ENCODE data around the gene DMAC2. TPM values are rescaled to one million over a fixed set of nuclear protein-coding genes. Genes with fewer than 3 reads are reported as not detected.
A peak's percentile ranks its signal among the peaks of the same experiment; 100 is the strongest.

The DMAC2 gene
- total and polyA plus RNA-seq, 2 experiments from 2014 or later: 77.2 to 86.5 TPM

- Histone ChIP-seq H3K36me3 (ENCODE audit: insufficient read depth) (no peaks in the 10 kb centered on the region), H3K27ac (ENCODE audit: low read depth) (no peak overlapping the region), H3K9me2 (ENCODE audit: insufficient read depth) (no peaks in the 10 kb centered on the region), H4K20me1 (replicated peaks; ENCODE audit: insufficient read depth) (no peaks in the 10 kb centered on the region), H3K79me2 (replicated peaks; ENCODE audit: insufficient read depth) (peaks cover under 1% of the 10 kb centered on the region), H3K4me2 (no peak overlapping the region; the same call in 1 of the 2 replicates), H3K4me3 (no peak overlapping the region), H3F3A (replicated peaks; ENCODE audit: low read depth) (no peaks in the 10 kb centered on the region), H2AFZ (peak overlapping the region; percentile 47), H3K27me3 (ENCODE audit: insufficient read depth) (peaks cover 13% of the 10 kb centered on the region; the same call in 1 of the 2 replicates), H3K4me1 (ENCODE audit: insufficient read depth) (peaks cover 2% of the 10 kb centered on the region)
- ATAC-seq (no peak), DNase-seq (ENCODE audit: low spot score) (no peak)
- no peak overlapping the region for H3K27ac Mint-ChIP-seq
- TF ChIP-seq CREB1 (CRISPR knock-in tag; IDR thresholded peaks at IDR 0.05; ENCODE audit: low read depth) (no peak), NANOG (IDR thresholded peaks at IDR 0.05; ENCODE audit: borderline replicate concordance) (no peak), ZNF462 (CRISPR knock-in tag; IDR thresholded peaks at IDR 0.05) (no peak), ZNF114 (CRISPR knock-in tag; IDR thresholded peaks at IDR 0.05) (no peak), STAT1 (IDR thresholded peaks at IDR 0.05; ENCODE audit: unreplicated experiment) (no peak), EZH2 (IDR thresholded peaks at IDR 0.05; ENCODE audit: low read depth, unreplicated experiment) (no peak), CTCF (conservative IDR thresholded peaks at IDR 0.05; ENCODE audit: low read depth in 2 of 2) (0 out of 4 replicates have a peak, but pooled peaks of 1 of the 2 experiments have one; percentile 1), REST (IDR thresholded peaks at IDR 0.05; ENCODE audit: unreplicated experiment) (no peak)
- no peaks in the 10 kb centered on the region for H3K36me3 Mint-ChIP-seq (ENCODE audit: low read depth)
- no peak overlapping the region for H3K4me3 Mint-ChIP-seq
- peaks cover 11% of the 10 kb centered on the region for H3K27me3 Mint-ChIP-seq (ENCODE audit: insufficient read depth, low read depth, poor library complexity)
- H3K9me3 Mint-ChIP-seq: peaks cover 3% of the 10 kb centered on the region; the same call in 2 of the 3 replicates
- H3K4me1 Mint-ChIP-seq: peaks cover 12% of the 10 kb centered on the region
These were observed 4.2 kb upstream of the DMAC2 start for GRCh38 chr19:41443813-41444455.
